IgD-negative memory B cell (primary cell): ENCODE data around the gene PROZ. TPM values are rescaled to one million over a fixed set of nuclear protein-coding genes. Genes with fewer than 3 reads are reported as not detected.
"Not testable (repeated sequence)": the region's sequence is repeated elsewhere in the genome, so short reads cannot be mapped to it uniquely, and the experiment has no call there.

Experiments used
- H3K27ac Mint-ChIP-seq, 3 donors: one replicate each; pipeline ENCODE4 v1.8.0; 2020 to 2022; ENCODE audit warnings: mild to moderate bottlenecking in 3 of 3, mixed read lengths in 3 of 3, moderate library complexity in 1 of 3
- H3K27me3 Mint-ChIP-seq: one replicate; pipeline ENCODE4 v1.8.0; 2021; ENCODE audit warnings: mixed read lengths
- H3K36me3 Mint-ChIP-seq: one replicate; pipeline ENCODE4 v1.8.0; 2020; ENCODE audit warnings: mild to moderate bottlenecking, mixed read lengths
- H3K4me1 Mint-ChIP-seq, 3 donors: one replicate each; pipeline ENCODE4 v1.8.0; 2020 to 2022; ENCODE audit warnings: mixed read lengths in 3 of 3, mild to moderate bottlenecking in 1 of 3
- H3K4me3 Mint-ChIP-seq, 4 donors: one replicate each; pipeline ENCODE4 v1.8.0; 2020 to 2022; ENCODE audit warnings: mild to moderate bottlenecking in 4 of 4, mixed read lengths in 4 of 4, moderate library complexity in 3 of 4
- H3K9me3 Mint-ChIP-seq, 3 donors: one replicate each; pipeline ENCODE4 v1.8.0; 2020 to 2021; ENCODE audit warnings: mixed read lengths in 3 of 3, mild to moderate bottlenecking in 1 of 3
- polyA plus RNA-seq: library from polyadenylated mRNA; unstranded; fragments of 300-500 nt; fragmentation: Illumina TruSeq; gene quantifications from one replicate; pipeline ENCODE4 v1.2.3, GENCODE V29; 2021

Gene PROZ, protein sequence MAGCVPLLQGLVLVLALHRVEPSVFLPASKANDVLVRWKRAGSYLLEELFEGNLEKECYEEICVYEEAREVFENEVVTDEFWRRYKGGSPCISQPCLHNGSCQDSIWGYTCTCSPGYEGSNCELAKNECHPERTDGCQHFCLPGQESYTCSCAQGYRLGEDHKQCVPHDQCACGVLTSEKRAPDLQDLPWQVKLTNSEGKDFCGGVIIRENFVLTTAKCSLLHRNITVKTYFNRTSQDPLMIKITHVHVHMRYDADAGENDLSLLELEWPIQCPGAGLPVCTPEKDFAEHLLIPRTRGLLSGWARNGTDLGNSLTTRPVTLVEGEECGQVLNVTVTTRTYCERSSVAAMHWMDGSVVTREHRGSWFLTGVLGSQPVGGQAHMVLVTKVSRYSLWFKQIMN
- not detected for polyA plus RNA-seq

GRCh38 chr13:113157929-113158747, at the start of gene PROZ:
Gene PROZ, plus strand, starts transcription at chr13:113158648. Its CDS starts 13 bp downstream, at chr13:113158661.
- Mint-ChIP-seq H3K27me3 (peaks cover 14% of the 10 kb centered on the region), H3K4me3 (peak within 1 kb of the TSS in 2 of 4 donors; percentile 17 to 68), H3K27ac (peak within 1 kb of the TSS in 2 of 3 donors; percentile 65 to 90), H3K9me3 (peaks cover 0 to 5% (median 2%) of the 10 kb centered on the region in 3 donors), H3K4me1 (peaks cover 3 to 5% (median 4%) of the 10 kb centered on the region in 3 donors), H3K36me3 (peaks cover 4% of the 10 kb centered on the region)

DNA sequence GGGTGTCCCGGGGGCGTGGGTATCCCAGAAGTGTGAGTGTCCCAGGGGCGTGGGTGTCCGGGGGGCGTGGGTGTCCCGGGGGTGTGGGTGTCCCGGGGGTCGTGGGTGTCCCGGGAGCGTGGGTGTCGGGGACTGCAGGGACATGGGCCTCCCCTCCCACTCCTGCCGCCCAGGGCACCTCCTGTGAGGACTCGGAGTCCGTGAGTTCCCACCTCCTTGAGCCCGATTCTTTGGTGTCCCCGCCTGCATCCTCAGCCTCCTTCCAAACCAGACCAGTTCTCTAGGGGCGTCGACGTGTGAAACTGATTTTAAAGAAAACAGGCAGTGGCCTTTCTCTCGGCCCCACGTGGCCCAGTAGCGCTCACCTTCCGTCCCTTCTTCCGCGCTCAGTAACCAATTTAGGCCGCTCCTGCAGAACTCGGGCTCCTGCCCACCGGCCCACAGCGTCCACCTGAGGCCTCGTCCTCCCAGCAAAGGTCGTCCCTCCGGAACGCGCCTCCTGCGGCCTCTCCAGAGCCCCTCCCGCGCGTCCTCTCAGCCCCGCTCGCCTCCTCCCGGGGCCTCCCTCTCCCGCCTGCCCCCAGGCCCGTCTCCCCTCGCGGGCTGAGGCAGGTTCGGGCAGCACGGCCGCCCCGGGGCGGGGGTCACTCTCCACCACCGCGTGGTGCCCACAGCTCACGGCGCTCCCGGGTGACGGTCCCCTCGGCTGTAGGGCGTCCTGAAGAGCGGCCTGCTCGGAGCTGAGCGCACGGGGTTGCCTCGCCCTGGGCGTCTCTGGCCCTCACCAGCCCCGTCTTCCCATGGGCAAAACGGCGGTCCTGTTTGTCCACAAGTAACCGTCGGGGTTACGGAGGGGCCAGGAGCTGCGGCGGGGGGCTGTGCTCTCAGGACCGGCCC, 49.0 kb upstream of the PROZ start:
- Mint-ChIP-seq H3K27ac (no peak overlapping the region), H3K27me3 (peaks cover 9% of the 10 kb centered on the region), H3K36me3 (no peaks in the 10 kb centered on the region), H3K4me1 (no peaks in the 10 kb centered on the region), H3K9me3 (no peaks in the 10 kb centered on the region), H3K4me3 (peak overlapping the region in 1 of 4 donors; percentile 27)

- no peaks in the 10 kb centered on the region for H3K36me3 Mint-ChIP-seq
- H3K27ac Mint-ChIP-seq: no peak overlapping the region
- H3K27me3 Mint-ChIP-seq: peaks cover 7% of the 10 kb centered on the region
- H3K9me3 Mint-ChIP-seq: no peaks in the 10 kb centered on the region
- no peak overlapping the region for H3K4me3 Mint-ChIP-seq
- H3K4me1 Mint-ChIP-seq: no peaks in the 10 kb centered on the region
These were observed 48.2 kb upstream of the PROZ start for GRCh38 chr13:113110048-113110851.

GRCh38 chr13:113110852-113111315, 47.6 kb upstream of the PROZ start:
- Mint-ChIP-seq H3K36me3 (no peaks in the 10 kb centered on the region), H3K27ac (no peak overlapping the region), H3K9me3 (no peaks in the 10 kb centered on the region), H3K4me3 (no peak overlapping the region), H3K27me3 (peaks cover 3% of the 10 kb centered on the region), H3K4me1 (no peaks in the 10 kb centered on the region)

DNA sequence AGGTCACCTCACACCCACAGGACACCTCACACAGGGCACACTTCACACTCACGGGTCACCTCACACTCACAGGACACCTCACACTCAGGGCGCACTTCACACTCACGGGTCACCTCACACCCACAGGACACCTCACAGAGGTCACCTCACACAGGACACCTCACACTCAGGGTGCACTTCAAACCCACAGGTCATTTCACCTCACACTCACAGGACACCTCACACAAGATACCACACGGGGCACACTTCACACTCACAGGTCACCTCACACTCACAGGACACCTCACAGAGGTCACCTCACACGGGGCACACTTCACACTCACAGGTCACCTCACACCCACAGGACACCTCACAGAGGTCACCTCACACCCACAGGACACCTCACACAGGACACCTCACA, 46.6 kb upstream of the PROZ start:
- H3K36me3 Mint-ChIP-seq, H3K9me3 Mint-ChIP-seq, H3K27ac Mint-ChIP-seq, H3K4me1 Mint-ChIP-seq, H3K4me3 Mint-ChIP-seq, H3K27me3 Mint-ChIP-seq: not testable (repeated sequence)

- H3K27ac Mint-ChIP-seq, H3K4me1 Mint-ChIP-seq, H3K9me3 Mint-ChIP-seq, H3K36me3 Mint-ChIP-seq, H3K4me3 Mint-ChIP-seq, H3K27me3 Mint-ChIP-seq: not testable (repeated sequence)
These were observed 46.0 kb upstream of the PROZ start for GRCh38 chr13:113112475-113112874.

DNA sequence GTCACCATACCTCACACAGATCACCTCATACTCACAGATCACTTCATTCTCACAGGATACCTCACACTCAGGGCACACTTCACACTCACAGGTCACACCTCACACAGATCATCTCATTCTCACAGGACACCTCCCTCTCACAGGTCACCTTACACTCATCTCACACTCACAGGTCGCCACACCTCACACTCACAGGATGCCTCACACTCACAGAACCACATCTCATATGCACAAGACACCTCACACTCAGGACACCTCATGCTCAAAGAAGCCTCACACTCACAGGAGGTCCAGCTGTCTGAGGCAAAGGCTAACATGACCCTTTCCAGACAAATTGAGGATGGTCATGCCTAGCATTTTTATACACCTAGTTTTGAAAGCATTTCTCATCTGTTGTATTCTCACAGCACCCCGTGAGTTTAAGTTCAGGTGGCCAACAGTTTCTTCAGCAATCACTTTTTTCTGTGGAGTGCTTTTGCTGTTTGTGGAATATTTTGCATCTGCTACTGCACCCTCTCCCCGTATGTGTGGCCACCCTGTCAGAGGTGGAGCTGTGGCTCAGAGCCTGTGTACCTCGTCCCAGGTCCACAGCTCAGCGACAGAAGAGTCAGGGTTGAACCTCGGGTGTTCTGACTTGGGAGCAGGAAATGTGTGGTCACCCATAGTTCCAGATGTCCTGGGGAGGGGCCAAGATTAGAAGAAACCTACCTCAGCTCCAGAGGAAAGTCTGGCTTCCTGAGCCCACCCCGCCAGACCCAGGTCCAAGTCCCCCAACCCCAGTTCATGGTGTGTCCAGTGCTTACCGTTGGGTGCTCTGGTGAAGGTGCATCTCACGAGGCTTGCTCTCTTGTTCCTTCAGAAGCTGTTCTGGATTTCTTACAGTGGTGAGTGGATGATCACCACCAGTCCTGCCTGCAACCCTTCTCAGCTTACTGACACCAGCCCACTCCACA, 45.3 kb upstream of the PROZ start:
- H3K27me3 Mint-ChIP-seq: peaks cover 3% of the 10 kb centered on the region
- H3K4me1 Mint-ChIP-seq: no peaks in the 10 kb centered on the region
- H3K9me3 Mint-ChIP-seq: no peaks in the 10 kb centered on the region
- no peak overlapping the region for H3K4me3 Mint-ChIP-seq
- no peak overlapping the region for H3K27ac Mint-ChIP-seq
- H3K36me3 Mint-ChIP-seq: no peaks in the 10 kb centered on the region

DNA sequence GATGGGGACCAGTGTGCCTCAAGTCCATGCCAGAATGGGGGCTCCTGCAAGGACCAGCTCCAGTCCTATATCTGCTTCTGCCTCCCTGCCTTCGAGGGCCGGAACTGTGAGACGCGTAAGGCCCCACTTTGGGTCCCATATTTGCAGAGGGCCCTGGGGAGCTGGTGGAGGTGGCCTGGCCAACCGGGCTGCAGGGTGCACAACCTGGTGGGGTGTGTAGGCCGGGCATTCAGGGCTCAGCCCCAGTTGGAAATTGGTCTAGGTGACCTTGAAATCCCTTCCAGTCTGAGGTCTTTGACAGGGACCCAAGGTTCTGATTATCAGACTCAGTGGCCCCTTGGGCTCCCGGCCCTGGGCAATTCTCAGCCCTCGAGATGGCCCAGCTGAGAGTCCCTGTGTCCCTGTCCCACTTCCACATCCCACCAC, 44.6 kb upstream of the PROZ start:
- no peaks in the 10 kb centered on the region for H3K9me3 Mint-ChIP-seq
- H3K27me3 Mint-ChIP-seq: peaks cover 3% of the 10 kb centered on the region
- H3K4me3 Mint-ChIP-seq: no peak overlapping the region
- no peaks in the 10 kb centered on the region for H3K36me3 Mint-ChIP-seq
- no peaks in the 10 kb centered on the region for H3K4me1 Mint-ChIP-seq
- no peak overlapping the region for H3K27ac Mint-ChIP-seq

DNA sequence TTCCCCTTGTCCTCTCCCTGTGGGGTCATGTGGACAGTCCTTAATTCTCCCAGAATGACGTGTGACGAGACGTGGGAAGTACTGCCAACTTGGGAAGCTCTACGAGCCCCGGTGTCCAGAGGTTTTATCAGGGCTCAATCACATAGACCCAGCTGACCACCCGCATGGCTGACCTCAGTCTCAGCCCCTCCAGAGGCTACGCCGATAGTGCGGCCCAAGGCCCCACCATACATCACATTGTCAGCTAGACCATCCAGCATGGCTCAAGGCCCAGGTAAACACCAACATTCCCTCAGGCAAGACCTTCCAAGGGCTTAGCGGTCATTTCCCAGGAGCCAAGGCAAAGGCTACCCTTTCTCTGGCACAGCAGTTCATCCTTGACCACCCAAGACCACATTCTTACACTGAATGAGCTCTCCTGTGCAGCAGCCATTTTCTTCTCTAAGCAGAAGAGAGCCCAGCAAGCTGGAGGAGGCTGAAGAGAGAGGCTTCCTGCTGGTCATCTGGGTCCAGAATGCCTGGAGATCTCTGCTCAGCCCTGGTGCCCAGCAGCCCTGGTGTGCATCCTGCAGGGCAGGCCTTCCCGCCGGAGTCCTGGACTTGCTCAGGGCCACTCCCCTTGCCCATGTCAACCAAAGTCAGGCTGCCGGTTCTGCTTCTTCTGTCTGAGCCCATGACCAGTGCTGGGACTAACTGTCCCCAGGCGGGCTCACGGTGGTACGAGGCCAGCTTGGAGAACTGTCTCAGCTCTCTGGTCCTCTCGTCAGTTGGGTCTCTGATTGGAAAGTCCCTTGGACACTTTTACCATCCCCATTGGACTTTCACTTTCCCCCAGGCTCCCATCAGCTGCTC, 43.7 kb upstream of the PROZ start:
- no peaks in the 10 kb centered on the region for H3K36me3 Mint-ChIP-seq

GRCh38 chr13:113115363-113116205, 42.9 kb upstream of the PROZ start:
- H3K36me3 Mint-ChIP-seq: no peaks in the 10 kb centered on the region
- no peaks in the 10 kb centered on the region for H3K27me3 Mint-ChIP-seq
- H3K27ac Mint-ChIP-seq: no peak overlapping the region
- no peaks in the 10 kb centered on the region for H3K4me1 Mint-ChIP-seq
- no peak overlapping the region for H3K4me3 Mint-ChIP-seq
- H3K9me3 Mint-ChIP-seq: no peaks in the 10 kb centered on the region

More for the DNA sequence above, 43.7 kb upstream of the PROZ start:
- no peak overlapping the region for H3K27ac Mint-ChIP-seq
- H3K4me1 Mint-ChIP-seq: no peaks in the 10 kb centered on the region
- no peak overlapping the region for H3K4me3 Mint-ChIP-seq
- no peaks in the 10 kb centered on the region for H3K9me3 Mint-ChIP-seq
- no peaks in the 10 kb centered on the region for H3K27me3 Mint-ChIP-seq

GRCh38 chr13:113116206-113116800, 42.1 kb upstream of the PROZ start:
- Mint-ChIP-seq H3K4me3 (no peak overlapping the region), H3K27me3 (no peaks in the 10 kb centered on the region), H3K36me3 (no peaks in the 10 kb centered on the region), H3K27ac (no peak overlapping the region), H3K4me1 (no peaks in the 10 kb centered on the region), H3K9me3 (no peaks in the 10 kb centered on the region)

GRCh38 chr13:113116871-113117271, 41.6 kb upstream of the PROZ start:
- H3K27ac Mint-ChIP-seq: no peak overlapping the region
- H3K4me1 Mint-ChIP-seq: no peaks in the 10 kb centered on the region
- no peaks in the 10 kb centered on the region for H3K36me3 Mint-ChIP-seq
- no peak overlapping the region for H3K4me3 Mint-ChIP-seq
- H3K9me3 Mint-ChIP-seq: no peaks in the 10 kb centered on the region
- no peaks in the 10 kb centered on the region for H3K27me3 Mint-ChIP-seq
